HUES6 (cell line): Measurements from ENCODE around the gene DGKH.
"Not testable (repeated sequence)": the region's sequence is repeated elsewhere in the genome, so short reads cannot be mapped to it uniquely, and the experiment has no call there.

ENCODE experiments used
- H3K27ac ChIP-seq: 2 replicates; pipeline ENCODE4 v1.7.0; 2013; ENCODE audit warnings: low read depth, mild to moderate bottlenecking, low read length, inconsistent platforms
- H3K27me3 ChIP-seq: 2 replicates; pipeline ENCODE4 v1.6.1; 2013; ENCODE audit warnings: low read length; ENCODE audit not compliant: control insufficient read depth, insufficient read depth
- H3K36me3 ChIP-seq: 2 replicates; pipeline ENCODE4 v1.6.1; 2013; ENCODE audit warnings: low read length; ENCODE audit not compliant: control insufficient read depth, insufficient read depth
- H3K4me1 ChIP-seq: 2 replicates; pipeline ENCODE4 v1.6.1; 2013; ENCODE audit warnings: low read length; ENCODE audit not compliant: control insufficient read depth, insufficient read depth
- H3K4me3 ChIP-seq: 2 replicates; pipeline ENCODE4 v1.5.1; 2013; ENCODE audit warnings: low read depth, low read length
- H3K9ac ChIP-seq: one replicate; pipeline ENCODE4 v1.6.1; 2013; ENCODE audit warnings: mild to moderate bottlenecking, low read length
- H3K9me3 ChIP-seq: 2 replicates; pipeline ENCODE4 v1.6.1; 2013; ENCODE audit warnings: low read depth, low read length; ENCODE audit not compliant: control insufficient read depth, insufficient read depth

Gene DGKH

GRCh38 chr13:42211704-42212464 lies 163.4 kb downstream of the DGKH start:
- Histone ChIP-seq H3K9me3 (no peaks in the 10 kb centered on the region), H3K4me1 (peaks cover 7% of the 10 kb centered on the region), H3K9ac (no peak overlapping the region), H3K27me3 (no peaks in the 10 kb centered on the region), H3K4me3 (no peak overlapping the region), H3K27ac (no peak overlapping the region), H3K36me3 (peaks cover 12% of the 10 kb centered on the region)

GRCh38 chr13:42214446-42214845 lies 166.0 kb downstream of the DGKH start:
- H3K9me3 ChIP-seq: no peaks in the 10 kb centered on the region
- H3K9ac ChIP-seq: no peak overlapping the region
- peaks cover 7% of the 10 kb centered on the region for H3K4me1 ChIP-seq
- no peak overlapping the region for H3K4me3 ChIP-seq
- H3K27ac ChIP-seq: no peak overlapping the region
- H3K27me3 ChIP-seq: no peaks in the 10 kb centered on the region
- peaks cover 12% of the 10 kb centered on the region for H3K36me3 ChIP-seq

- H3K9me3 ChIP-seq: no peaks in the 10 kb centered on the region
- H3K27ac ChIP-seq: no peak overlapping the region
Observed at GRCh38 chr13:42215578-42216421, 167.4 kb downstream of the DGKH start.

GRCh38 chr13:42216422-42216735 lies 167.9 kb downstream of the DGKH start:
- no peaks in the 10 kb centered on the region for H3K9me3 ChIP-seq
- H3K4me3 ChIP-seq: no peak overlapping the region
- no peak overlapping the region for H3K27ac ChIP-seq
- H3K9ac ChIP-seq: no peak overlapping the region
- H3K4me1 ChIP-seq: peaks cover 18% of the 10 kb centered on the region
- H3K27me3 ChIP-seq: no peaks in the 10 kb centered on the region
- H3K36me3 ChIP-seq: peaks cover 6% of the 10 kb centered on the region

More at GRCh38 chr13:42215578-42216421, 167.4 kb downstream of the DGKH start:
- H3K4me1 ChIP-seq: peaks cover 12% of the 10 kb centered on the region
- H3K4me3 ChIP-seq: no peak overlapping the region
- no peak overlapping the region for H3K9ac ChIP-seq
- no peaks in the 10 kb centered on the region for H3K27me3 ChIP-seq
- H3K36me3 ChIP-seq: peaks cover 10% of the 10 kb centered on the region

GRCh38 chr13:42218576-42218975 lies 170.1 kb downstream of the DGKH start:
- no peak overlapping the region for H3K4me3 ChIP-seq
- no peaks in the 10 kb centered on the region for H3K9me3 ChIP-seq
- peaks cover 22% of the 10 kb centered on the region for H3K4me1 ChIP-seq
- no peaks in the 10 kb centered on the region; the same call in 1 of the 2 replicates for H3K36me3 ChIP-seq
- H3K27me3 ChIP-seq: no peaks in the 10 kb centered on the region
- no peak overlapping the region for H3K9ac ChIP-seq
- H3K27ac ChIP-seq: no peak overlapping the region

GRCh38 chr13:42219051-42219450 lies 170.6 kb downstream of the DGKH start:
- Histone ChIP-seq H3K27me3 (no peaks in the 10 kb centered on the region), H3K36me3 (no peaks in the 10 kb centered on the region; the same call in 1 of the 2 replicates), H3K27ac (no peak overlapping the region), H3K9me3 (no peaks in the 10 kb centered on the region), H3K4me1 (peaks cover 22% of the 10 kb centered on the region), H3K9ac (no peak overlapping the region), H3K4me3 (no peak overlapping the region)

GRCh38 chr13:42219876-42220275 lies 171.4 kb downstream of the DGKH start:
- Histone ChIP-seq H3K9me3 (no peaks in the 10 kb centered on the region), H3K27me3 (no peaks in the 10 kb centered on the region), H3K9ac (no peak overlapping the region), H3K4me3 (no peak overlapping the region), H3K36me3 (0 out of 2 replicates have a peak, but pooled peaks cover under 1% of the 10 kb centered on the region), H3K27ac (no peak overlapping the region), H3K4me1 (peaks cover 22% of the 10 kb centered on the region)

GRCh38 chr13:42221121-42221765 lies 172.8 kb downstream of the DGKH start:
- Histone ChIP-seq H3K9me3 (no peaks in the 10 kb centered on the region), H3K9ac (no peak overlapping the region), H3K27ac (no peak overlapping the region), H3K4me3 (no peak overlapping the region), H3K27me3 (no peaks in the 10 kb centered on the region), H3K4me1 (peaks cover 16% of the 10 kb centered on the region), H3K36me3 (0 out of 2 replicates have a peak, but pooled peaks cover 4% of the 10 kb centered on the region)

GRCh38 chr13:42223681-42224080 lies 175.2 kb downstream of the DGKH start:
- H3K27me3 ChIP-seq: no peaks in the 10 kb centered on the region
- no peak overlapping the region for H3K27ac ChIP-seq
- H3K9me3 ChIP-seq: no peaks in the 10 kb centered on the region
- H3K36me3 ChIP-seq: 0 out of 2 replicates have a peak, but pooled peaks cover 4% of the 10 kb centered on the region
- no peak overlapping the region for H3K4me3 ChIP-seq
- H3K9ac ChIP-seq: no peak overlapping the region
- H3K4me1 ChIP-seq: peaks cover 16% of the 10 kb centered on the region

GRCh38 chr13:42225051-42225450 lies 176.6 kb downstream of the DGKH start:
- H3K9ac ChIP-seq: no peak overlapping the region
- H3K36me3 ChIP-seq: peaks cover 13% of the 10 kb centered on the region

GRCh38 chr13:42226759-42227158 lies 178.3 kb downstream of the DGKH start:
- not testable (repeated sequence) for H3K4me1 ChIP-seq, H3K4me3 ChIP-seq, H3K9me3 ChIP-seq, H3K9ac ChIP-seq, H3K27ac ChIP-seq, H3K27me3 ChIP-seq
- peaks cover 13% of the 10 kb centered on the region for H3K36me3 ChIP-seq

More at GRCh38 chr13:42225051-42225450, 176.6 kb downstream of the DGKH start:
- no peaks in the 10 kb centered on the region for H3K9me3 ChIP-seq
- H3K4me1 ChIP-seq: peaks cover 16% of the 10 kb centered on the region
- H3K4me3 ChIP-seq: no peak overlapping the region
- no peak overlapping the region for H3K27ac ChIP-seq
- no peaks in the 10 kb centered on the region for H3K27me3 ChIP-seq
